Activated naive CD4-positive, alpha-beta T cell treated with anti-CD3 and anti-CD28 coated beads, Interleukin-2, amount 50 U/mL, for 72 hours (primary cell): Measurements from ENCODE around the gene DNMBP. TPM values are rescaled to one million over a fixed set of nuclear protein-coding genes. Genes with fewer than 3 reads are reported as not detected.
"Not testable (repeated sequence)": the region's sequence is repeated elsewhere in the genome, so short reads cannot be mapped to it uniquely, and the experiment has no call there.

Experiments
- ATAC-seq, 2 donors: fragments of 150-1000 bp; cut with Tn5 transposase; 2 replicates each; pipeline ENCODE4 v1.10.0; 2021; ENCODE audit warnings: mild to moderate bottlenecking in 2 of 2, moderate library complexity in 2 of 2
- DNase-seq, 2 donors: peaks; one replicate each; pipeline ENCODE4 v3.0.0; 2021 to 2022; ENCODE audit warnings: low spot score in 2 of 2
- H3K27ac Mint-ChIP-seq, 2 donors: one replicate each; pipeline ENCODE4 v1.8.0; 2022; ENCODE audit warnings: mild to moderate bottlenecking in 2 of 2, mixed read lengths in 2 of 2
- H3K36me3 Mint-ChIP-seq, 2 donors: one replicate each; pipeline ENCODE4 v1.8.0; 2022; ENCODE audit warnings: mixed read lengths in 2 of 2
- H3K9me3 Mint-ChIP-seq, 2 donors: one replicate each; pipeline ENCODE4 v1.8.0; 2022; ENCODE audit warnings: mixed read lengths in 2 of 2
- total RNA-seq, 2 donors: library from RNA; stranded (reverse); gene quantifications; one replicate each; pipeline ENCODE4 v1.2.3, GENCODE V29; 2022

The DNMBP gene
- total RNA-seq, 2 donors from 2014 or later: 3.2 to 3.4 TPM

DNA sequence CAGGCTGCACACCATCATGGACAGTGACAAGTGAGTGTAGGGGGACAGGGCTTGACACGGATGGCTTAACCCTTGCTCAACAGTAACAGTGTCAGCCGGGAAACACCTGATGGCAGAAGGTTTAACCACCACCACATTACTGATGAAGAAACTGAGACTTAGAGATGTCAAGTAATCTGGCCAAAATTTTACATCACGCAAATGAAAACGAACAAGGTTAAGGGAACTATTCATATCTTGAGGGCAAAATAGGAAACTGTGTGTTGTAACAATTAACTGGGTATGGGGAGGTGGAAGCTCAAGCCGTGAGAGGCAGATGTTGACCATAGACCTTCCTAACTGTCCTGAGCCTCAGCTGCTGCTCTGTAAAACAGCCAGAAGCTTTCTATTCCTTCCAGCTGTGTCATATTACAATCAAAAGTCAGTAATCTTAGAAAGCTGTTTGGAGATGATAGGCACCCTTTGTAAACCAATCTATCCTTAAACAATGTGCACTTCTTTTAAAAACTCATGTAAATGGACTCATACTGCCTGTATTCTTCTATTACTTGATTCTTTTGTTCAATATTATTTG, 158.9 kb downstream of the DNMBP start:
- ATAC-seq (no peak), DNase-seq (no peak)
- H3K9me3 Mint-ChIP-seq: no peaks in the 10 kb centered on the region
- H3K36me3 Mint-ChIP-seq: no peaks in the 10 kb centered on the region
- H3K27ac Mint-ChIP-seq: no peak overlapping the region

- H3K9me3 Mint-ChIP-seq: no peaks in the 10 kb centered on the region
- H3K36me3 Mint-ChIP-seq: no peaks in the 10 kb centered on the region
- H3K27ac Mint-ChIP-seq: no peak overlapping the region
- DNase-seq (no peak), ATAC-seq (no peak)
Measured at GRCh38 chr10:99850021-99850766, 159.6 kb downstream of the DNMBP start.

DNA sequence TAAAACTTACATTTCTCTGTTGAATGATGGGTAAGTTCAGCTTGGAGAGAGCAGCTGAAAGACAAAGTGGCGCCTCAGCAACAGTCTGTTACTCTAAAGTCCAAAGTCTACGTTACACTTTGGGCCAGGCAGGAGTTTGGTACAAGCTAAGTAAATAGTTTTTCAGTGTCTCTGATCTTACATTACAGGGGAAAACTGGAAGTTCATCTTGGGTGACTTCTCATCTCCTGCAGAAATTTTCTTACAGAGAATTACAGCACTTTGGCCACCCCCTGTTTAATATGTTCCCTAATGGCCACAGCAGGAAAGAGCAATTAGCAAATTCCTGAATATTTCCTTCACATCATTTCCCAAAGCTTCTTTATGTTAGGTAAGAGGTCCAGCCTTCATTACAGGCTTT, 160.2 kb downstream of the DNMBP start:
- DNase-seq: no peak
- Mint-ChIP-seq H3K27ac (no peak overlapping the region), H3K36me3 (no peaks in the 10 kb centered on the region), H3K9me3 (no peaks in the 10 kb centered on the region)
- ATAC-seq: no peak

GRCh38 chr10:99849057-99849456, 160.7 kb downstream of the DNMBP start:
- H3K36me3 Mint-ChIP-seq: no peaks in the 10 kb centered on the region
- no peak for DNase-seq
- no peaks in the 10 kb centered on the region for H3K9me3 Mint-ChIP-seq
- no peak for ATAC-seq
- no peak overlapping the region for H3K27ac Mint-ChIP-seq

- Mint-ChIP-seq H3K27ac (no peak overlapping the region), H3K36me3 (no peaks in the 10 kb centered on the region), H3K9me3 (no peaks in the 10 kb centered on the region)
- peak; percentile 61 to 65 for DNase-seq
- ATAC-seq: peak; percentile 94 to 96
Measured at GRCh38 chr10:99845837-99846382, 163.8 kb downstream of the DNMBP start.

GRCh38 chr10:99844433-99844955, 165.3 kb downstream of the DNMBP start:
- DNase-seq: no peak
- Mint-ChIP-seq H3K9me3 (no peaks in the 10 kb centered on the region), H3K36me3 (no peaks in the 10 kb centered on the region), H3K27ac (no peak overlapping the region)
- ATAC-seq: no peak

GRCh38 chr10:99843310-99843709, 166.4 kb downstream of the DNMBP start:
- ATAC-seq (no peak), DNase-seq (no peak)
- H3K36me3 Mint-ChIP-seq: no peaks in the 10 kb centered on the region
- H3K27ac Mint-ChIP-seq: no peak overlapping the region
- H3K9me3 Mint-ChIP-seq: no peaks in the 10 kb centered on the region

DNA sequence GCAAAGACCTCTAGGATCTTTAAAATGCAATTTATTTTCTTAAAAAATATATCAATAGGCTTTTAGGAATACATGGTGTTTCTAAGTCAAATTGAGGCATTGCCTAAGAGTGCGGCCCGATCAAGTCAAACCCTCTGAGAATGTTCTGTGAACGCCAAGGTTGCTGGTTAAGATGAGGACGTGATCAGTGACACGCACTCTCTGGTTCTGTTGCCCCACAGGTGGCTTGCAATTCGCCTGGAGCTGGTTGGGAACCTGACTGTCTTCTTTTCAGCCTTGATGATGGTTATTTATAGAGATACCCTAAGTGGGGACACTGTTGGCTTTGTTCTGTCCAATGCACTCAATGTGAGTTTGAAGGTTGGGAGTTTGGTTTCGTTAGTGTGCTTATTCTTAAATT, 168.0 kb downstream of the DNMBP start:
- Mint-ChIP-seq H3K9me3 (no peaks in the 10 kb centered on the region), H3K27ac (no peak overlapping the region), H3K36me3 (no peaks in the 10 kb centered on the region)
- DNase-seq: no peak
- no peak for ATAC-seq

DNA sequence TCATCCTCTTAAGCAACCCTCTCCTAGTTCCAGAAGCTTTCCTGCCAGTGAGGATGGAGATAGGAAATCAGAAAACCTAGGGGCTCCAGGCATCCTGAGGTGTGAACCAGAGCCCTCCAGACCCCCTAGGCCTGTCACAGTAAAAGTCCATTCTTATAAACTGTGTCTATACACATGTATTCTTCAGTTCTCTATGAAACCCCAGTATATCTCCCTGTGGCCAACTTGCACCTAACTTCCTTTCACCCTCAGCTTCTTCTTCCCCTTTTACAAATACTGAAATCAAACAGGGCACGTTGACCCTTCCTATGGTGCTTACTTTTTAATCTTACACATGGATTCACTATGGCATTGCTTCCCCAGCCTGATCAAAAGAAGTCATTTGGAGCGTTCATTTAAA, 168.9 kb downstream of the DNMBP start:
- ATAC-seq, H3K27ac Mint-ChIP-seq, H3K9me3 Mint-ChIP-seq, DNase-seq, H3K36me3 Mint-ChIP-seq: not testable (repeated sequence)

DNA sequence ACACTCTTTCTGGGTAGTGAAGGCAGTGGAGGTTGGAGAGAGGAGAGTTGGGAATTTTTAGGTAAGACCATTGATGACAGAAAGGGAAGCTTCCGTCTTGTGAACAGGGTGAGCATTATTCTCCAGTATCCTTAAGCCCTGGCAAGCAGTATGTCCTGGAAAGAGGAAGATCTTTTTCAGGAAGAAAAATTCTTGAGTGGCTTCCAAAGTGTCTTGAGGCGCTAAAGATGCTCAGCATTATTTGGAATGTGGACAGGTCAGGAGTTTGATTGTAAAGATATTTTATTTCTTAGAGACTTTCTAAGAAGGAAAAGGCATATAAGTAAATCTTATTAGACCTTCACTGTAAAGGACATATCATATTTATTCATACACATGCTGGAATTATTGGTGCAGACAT, 173.0 kb downstream of the DNMBP start:
- H3K36me3 Mint-ChIP-seq: no peaks in the 10 kb centered on the region
- DNase-seq: no peak
- no peaks in the 10 kb centered on the region for H3K9me3 Mint-ChIP-seq
- H3K27ac Mint-ChIP-seq: no peak overlapping the region
- no peak for ATAC-seq

- ATAC-seq: no peak
- DNase-seq: no peak
Measured at GRCh38 chr10:99835947-99836346, 173.8 kb downstream of the DNMBP start.

GRCh38 chr10:99834410-99834809, 175.3 kb downstream of the DNMBP start:
- H3K36me3 Mint-ChIP-seq: no peaks in the 10 kb centered on the region

More at GRCh38 chr10:99835947-99836346, 173.8 kb downstream of the DNMBP start:
- Mint-ChIP-seq H3K36me3 (no peaks in the 10 kb centered on the region), H3K27ac (peak overlapping the region in 1 of 2 donors; percentile 36), H3K9me3 (no peaks in the 10 kb centered on the region)

DNA sequence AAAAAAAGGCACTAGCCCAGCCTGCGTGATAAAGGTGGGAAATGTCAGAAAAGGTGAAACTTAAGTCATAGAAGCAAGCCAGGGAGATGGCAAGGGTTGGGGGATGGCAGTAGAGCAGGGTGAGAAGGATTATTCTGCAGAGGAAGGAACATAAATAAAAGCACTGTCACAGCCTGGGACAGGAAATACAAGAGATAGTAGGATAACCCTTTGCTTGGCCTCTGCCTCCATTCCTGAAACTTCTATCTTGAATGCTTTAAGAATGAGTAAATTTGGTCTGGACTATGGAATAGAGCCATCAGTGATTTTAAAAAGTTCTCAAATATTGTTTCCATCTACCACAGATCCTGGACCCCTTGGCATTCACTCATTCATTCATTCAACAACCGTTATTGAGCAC, 177.3 kb downstream of the DNMBP start:
- Mint-ChIP-seq H3K9me3 (peaks cover 3 to 7% of the 10 kb centered on the region in 2 donors), H3K27ac (peak overlapping the region in 1 of 2 donors; percentile 36), H3K36me3 (peaks cover 0 to 11% of the 10 kb centered on the region in 2 donors)
- DNase-seq (no peak), ATAC-seq (no peak)

More at GRCh38 chr10:99834410-99834809, 175.3 kb downstream of the DNMBP start:
- DNase-seq (no peak), ATAC-seq (peak; percentile 76 to 84)
- no peaks in the 10 kb centered on the region for H3K9me3 Mint-ChIP-seq
- H3K27ac Mint-ChIP-seq: no peak overlapping the region

DNA sequence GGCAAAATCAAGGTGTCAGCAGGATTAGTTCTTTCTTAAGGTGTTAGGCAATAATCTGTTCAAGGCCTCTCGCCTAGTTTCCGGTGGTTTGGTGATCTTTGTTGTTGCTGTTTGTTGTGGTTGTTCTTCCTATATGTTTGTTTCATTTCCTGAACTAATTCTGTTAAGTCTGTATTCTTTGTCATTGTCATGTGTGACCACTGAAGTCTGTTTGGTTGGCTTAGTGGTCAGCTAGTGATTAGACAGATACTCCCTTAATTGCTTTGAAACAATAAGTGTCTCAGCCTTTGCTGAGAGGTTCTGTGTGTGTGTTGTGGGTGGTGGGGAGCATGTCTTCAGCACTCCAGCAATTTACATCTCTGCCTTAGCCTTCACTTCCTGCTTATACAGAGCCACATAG, 181.3 kb downstream of the DNMBP start:
- Mint-ChIP-seq H3K27ac (no peak overlapping the region), H3K9me3 (peaks cover 3 to 7% of the 10 kb centered on the region in 2 donors), H3K36me3 (peaks cover 0 to 11% of the 10 kb centered on the region in 2 donors)
- ATAC-seq: no peak
- DNase-seq: no peak

- Mint-ChIP-seq H3K27ac (no peak overlapping the region), H3K9me3 (peaks cover 3 to 7% of the 10 kb centered on the region in 2 donors), H3K36me3 (peaks cover 0 to 11% of the 10 kb centered on the region in 2 donors)
- no peak for DNase-seq
- ATAC-seq: no peak
Measured at GRCh38 chr10:99827936-99828335, 181.8 kb downstream of the DNMBP start.
